ENCODE data around the gene PDCD11.
"Not testable (repeated sequence)": the region's sequence is repeated elsewhere in the genome, so short reads cannot be mapped to it uniquely, and the experiment has no call there.

PDCD11 gene

GRCh38 chr10:103416436-103417147, 20.2 kb downstream of the PDCD11 start:
- peak; percentile 82 to 87 (median 87) for DNase-seq

GRCh38 chr10:103417148-103417469, 20.7 kb downstream of the PDCD11 start:
- DNase-seq = not testable (repeated sequence)

GRCh38 chr10:103417601-103418000, 21.2 kb downstream of the PDCD11 start:
- no peak for DNase-seq

GRCh38 chr10:103419101-103419500, 22.7 kb downstream of the PDCD11 start:
- no peak for DNase-seq

- no peak for DNase-seq
Observed at GRCh38 chr10:103423748-103424147, 27.3 kb downstream of the PDCD11 start.

- no peak for DNase-seq
Observed at GRCh38 chr10:103427866-103428265, 31.4 kb downstream of the PDCD11 start.

- DNase-seq = no peak
Observed at GRCh38 chr10:103428989-103429643, 32.7 kb downstream of the PDCD11 start.

- DNase-seq = no peak
Observed at GRCh38 chr10:103429647-103430046, 33.2 kb downstream of the PDCD11 start.

- no peak for DNase-seq
Observed at GRCh38 chr10:103431902-103432301, 35.5 kb downstream of the PDCD11 start.

- DNase-seq = peak; percentile 94 to 97 (median 95)
Observed at GRCh38 chr10:103433858-103434257, 37.4 kb downstream of the PDCD11 start.

- no peak for DNase-seq
Observed at GRCh38 chr10:103439776-103440175, 43.4 kb downstream of the PDCD11 start.

- no peak for DNase-seq
Observed at GRCh38 chr10:103440416-103440815, 44.0 kb downstream of the PDCD11 start.

- no peak for DNase-seq
Observed at GRCh38 chr10:103441206-103441605, 44.8 kb downstream of the PDCD11 start.

- no peak for DNase-seq
Observed at GRCh38 chr10:103441611-103442010, 45.2 kb downstream of the PDCD11 start.

- DNase-seq = peak; percentile 82 to 87 (median 86)
Observed at GRCh38 chr10:103442031-103442461, 45.6 kb downstream of the PDCD11 start.

GRCh38 chr10:103443475-103444185, 47.2 kb downstream of the PDCD11 start:
- DNase-seq = no peak

GRCh38 chr10:103444478-103444877, 48.1 kb downstream of the PDCD11 start:
- no peak for DNase-seq

GRCh38 chr10:103445366-103445765, 48.9 kb downstream of the PDCD11 start:
- DNase-seq = no peak

- DNase-seq = peak; percentile 55 to 56 (median 55)
Observed at GRCh38 chr10:103445767-103446567, 49.5 kb downstream of the PDCD11 start.

GRCh38 chr10:103447187-103447586, 50.8 kb downstream of the PDCD11 start:
- no peak for DNase-seq

GRCh38 chr10:103448746-103449145, 52.3 kb downstream of the PDCD11 start:
- DNase-seq = peak; percentile 85 to 91 (median 89)

- DNase-seq = no peak
Observed at GRCh38 chr10:103449208-103450144, 53.0 kb downstream of the PDCD11 start.
